NCI-H2107 (cell line): ENCODE results near the gene DISC1.
"Not testable (repeated sequence)": the region's sequence is repeated elsewhere in the genome, so short reads cannot be mapped to it uniquely, and the experiment has no call there.

ENCODE experiments used
- DNase-seq: peaks from one replicate; lab custom pipeline; 2025; lab: John Stamatoyannopoulos, UW

Gene DISC1

DNA sequence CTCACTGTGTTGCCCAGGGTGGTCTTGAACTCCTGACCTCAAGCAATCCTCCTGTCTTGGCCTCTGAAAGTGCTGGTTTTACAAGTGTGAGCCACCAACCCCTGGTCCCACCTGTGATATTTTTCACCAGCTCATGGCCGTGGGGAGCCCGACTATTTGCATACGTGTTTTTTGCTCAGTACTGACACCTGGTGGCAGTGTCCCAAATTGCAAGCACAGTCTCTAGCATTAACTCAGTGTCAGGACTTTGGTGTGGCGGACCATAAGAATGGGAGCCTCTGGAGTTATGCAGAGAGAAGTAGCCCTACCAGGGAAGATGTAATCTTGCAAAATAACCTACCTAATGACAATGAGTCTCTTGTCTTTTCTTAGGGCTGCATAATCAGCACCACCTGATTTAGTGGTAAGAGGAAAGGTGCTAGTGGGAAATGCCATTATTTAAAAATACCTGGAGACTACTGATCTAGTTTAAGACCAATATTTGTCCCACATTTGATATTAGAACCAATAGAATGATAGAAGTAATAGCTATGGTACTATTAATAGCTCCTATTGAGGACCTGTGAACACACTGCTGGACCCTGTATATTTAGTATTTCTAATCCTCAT is 305.4 kb downstream of the DISC1 start:
- no peak for DNase-seq

DNA sequence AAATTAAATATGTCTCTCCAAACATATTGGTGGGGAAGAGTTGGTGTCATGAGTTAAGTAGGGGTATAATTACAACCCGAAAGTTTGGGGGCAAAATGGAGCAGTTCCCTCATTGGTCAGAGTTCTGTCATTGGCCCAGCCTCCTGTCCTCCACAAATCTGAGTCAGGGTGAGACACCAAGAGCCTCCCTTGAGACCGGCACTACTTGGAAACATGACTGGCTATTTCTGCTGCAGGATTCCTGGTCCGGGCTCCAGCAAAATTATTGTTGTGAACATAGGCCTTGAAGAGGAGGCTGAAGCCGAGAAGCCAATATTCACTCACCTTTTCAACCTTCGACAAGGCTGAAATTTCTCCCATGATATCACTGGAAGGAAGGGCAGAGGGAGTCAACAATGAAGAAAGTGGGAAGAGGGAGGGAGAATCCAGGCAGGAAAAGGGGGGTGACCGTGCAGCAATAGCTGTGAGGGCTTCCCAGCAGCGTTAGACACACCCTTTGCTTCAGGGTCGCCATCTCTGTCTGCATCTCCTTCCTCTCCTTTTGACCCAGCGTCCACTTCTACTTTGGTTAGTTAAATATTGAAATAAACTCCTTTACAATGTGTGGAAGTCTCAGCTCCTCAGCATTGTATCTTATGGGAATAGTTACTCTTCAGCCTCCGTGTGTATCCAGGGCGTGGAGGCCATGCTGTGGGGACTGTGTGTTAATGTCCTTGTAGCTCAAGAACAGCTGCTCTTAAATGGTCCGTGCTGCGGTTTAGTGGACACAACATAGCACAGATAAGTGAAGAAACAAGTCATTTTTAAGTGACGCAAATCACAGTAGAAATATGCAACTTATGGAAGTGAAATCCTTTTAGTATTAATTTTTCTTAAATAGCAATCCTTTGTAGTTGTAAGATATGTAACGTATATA is 307.4 kb downstream of the DISC1 start:
- DNase-seq: no peak

DNA sequence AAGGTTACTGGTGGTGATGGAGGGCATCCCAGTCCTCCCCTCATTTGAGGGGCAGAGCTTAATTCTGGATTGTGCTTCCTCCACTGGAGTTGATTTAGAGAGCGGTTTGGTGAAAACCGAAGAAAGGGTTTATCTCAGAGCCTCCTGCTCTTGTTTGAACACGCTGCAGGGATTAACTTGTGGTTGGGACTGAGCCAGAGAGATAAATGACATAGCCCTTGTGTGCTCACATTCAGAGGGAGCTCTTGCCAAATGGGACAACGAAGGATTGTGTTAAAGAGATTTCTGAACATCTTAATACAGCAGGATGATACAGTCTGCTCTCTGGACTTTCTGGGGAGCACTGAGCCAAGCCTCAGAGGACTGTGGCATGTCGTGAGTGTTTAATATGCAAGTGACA is 308.2 kb downstream of the DISC1 start:
- no peak for DNase-seq

DNA sequence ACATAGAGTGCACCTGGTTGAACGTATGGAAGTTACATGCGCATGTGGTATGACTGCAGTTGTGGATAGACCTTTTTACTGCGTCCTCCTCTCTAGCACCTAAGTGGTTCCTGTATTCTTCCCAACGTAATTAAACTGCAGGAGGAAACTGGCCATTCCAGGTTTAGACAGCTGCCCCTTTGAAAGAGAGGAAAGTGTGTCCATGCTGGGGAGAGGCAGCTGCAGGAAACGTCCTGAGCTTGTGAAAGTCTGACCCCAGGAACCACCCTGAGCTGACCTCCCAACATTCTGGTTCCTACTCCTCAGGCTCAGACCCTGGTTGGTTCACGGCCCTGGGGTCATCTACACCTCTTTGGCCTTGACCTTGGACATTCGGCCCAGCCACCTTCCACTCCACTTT is 309.3 kb downstream of the DISC1 start:
- no peak for DNase-seq

DNA sequence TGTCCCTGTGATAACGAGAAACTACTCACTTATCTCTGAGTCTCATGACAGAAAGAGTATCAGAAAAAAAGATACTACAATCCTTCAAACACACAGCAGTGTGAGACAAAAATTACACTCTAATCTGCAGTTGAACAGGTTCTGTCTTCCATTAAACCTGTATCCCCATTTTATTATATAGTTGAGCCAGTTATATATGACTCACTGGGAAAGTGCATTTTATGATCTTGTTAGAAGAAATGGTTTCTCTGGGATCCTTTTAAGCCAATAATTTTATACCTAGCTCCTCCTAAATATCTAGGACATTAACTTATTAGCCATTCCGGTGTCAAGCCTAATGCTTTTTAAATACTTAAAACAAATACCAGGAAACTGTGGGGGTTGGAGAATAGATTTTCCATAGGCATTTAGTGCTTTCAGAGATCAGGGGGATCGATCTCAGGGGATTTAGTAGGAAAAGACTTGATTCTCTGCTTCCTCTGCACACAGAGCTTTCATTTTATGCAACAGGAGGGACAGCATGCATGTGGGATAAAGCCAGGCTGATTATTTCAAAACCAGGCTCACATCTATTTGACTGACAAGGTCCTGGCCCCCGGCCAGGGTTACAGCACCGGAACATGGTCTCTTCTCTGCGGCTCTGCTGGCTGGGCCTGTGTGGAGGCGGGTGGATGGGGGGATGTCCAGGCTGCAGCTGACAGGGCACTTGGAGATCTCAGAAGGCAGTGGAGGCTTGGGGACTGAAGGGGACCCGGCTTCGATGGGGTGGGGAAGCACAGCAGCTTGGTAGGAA is 310.6 kb downstream of the DISC1 start:
- no peak for DNase-seq

DNA sequence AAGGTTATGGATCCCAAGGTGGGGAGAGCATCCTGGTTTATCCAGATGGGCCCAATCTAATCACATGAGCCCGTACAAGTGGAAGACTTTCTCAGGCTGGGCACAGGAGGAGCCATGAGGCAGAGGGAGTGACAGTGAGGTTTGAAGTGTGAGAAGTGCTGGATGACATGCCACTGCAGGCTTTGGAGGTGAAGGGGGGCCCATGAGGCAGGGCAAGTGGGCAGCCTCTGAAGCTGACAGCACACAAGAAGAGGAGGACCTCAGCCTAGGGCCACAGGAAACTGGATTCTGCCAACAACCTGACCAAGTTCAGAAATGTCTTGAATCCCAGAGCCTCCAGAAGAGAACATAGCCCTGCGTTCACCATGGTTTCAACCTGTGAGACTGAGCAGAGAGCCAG is 311.6 kb downstream of the DISC1 start:
- DNase-seq: no peak

DNA sequence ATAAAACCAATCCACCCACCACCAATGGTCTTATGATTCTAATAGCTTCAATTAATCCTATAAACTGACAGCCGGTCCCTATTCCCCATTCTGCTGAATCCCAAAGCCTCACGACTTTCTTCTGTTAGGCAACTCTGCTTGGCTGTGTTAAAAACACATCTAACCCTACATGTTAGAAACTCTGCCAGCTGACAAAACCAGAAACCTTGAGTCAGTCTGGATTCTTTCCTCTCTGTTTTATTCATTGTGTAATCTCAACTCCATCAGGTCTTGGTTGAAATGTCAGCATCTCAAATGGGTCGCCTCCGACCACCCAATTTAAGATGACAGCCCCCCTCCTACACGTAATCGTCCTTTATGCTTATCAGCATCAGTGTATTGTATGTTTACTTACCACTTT is 312.1 kb downstream of the DISC1 start:
- no peak for DNase-seq

DNA sequence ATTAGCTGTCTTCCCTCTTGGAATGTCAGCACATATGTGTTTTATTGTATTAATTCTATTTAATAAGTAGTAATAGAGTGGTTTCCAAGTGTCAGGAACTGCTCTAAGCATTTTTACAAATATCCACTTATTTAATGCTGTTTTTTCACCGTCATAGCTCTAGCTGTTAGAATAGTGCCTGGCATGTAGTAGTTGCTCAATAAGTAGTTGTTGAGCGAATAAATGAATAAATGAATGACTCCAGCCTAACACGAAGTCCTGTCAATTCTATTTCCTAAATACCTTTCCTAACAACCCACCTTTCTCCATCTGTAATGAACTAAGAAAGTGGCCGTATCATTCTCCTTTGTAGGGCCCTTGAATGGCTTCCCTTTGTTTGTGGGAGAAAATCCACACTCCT is 312.5 kb downstream of the DISC1 start:
- no peak for DNase-seq

DNA sequence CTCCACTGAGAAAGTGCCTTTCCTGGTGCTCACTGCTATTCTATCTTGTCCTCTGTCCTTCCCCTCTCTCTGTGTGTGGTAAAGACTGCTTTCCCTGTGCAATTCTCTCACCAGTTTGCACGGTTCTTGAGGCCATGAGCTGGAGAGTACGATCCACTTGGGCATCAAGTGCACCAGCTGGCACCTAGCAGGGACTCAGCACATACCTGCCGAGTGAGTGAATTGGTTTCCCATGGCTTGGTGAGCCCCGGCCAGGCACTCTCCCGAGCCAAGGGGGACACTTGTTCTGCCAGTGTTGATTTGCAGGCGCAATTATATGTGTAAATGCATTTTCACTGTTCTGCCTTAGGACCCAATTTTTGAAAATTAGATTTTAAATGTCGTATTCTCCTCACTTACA is 313.5 kb downstream of the DISC1 start:
- peak; percentile 44 for DNase-seq

DNA sequence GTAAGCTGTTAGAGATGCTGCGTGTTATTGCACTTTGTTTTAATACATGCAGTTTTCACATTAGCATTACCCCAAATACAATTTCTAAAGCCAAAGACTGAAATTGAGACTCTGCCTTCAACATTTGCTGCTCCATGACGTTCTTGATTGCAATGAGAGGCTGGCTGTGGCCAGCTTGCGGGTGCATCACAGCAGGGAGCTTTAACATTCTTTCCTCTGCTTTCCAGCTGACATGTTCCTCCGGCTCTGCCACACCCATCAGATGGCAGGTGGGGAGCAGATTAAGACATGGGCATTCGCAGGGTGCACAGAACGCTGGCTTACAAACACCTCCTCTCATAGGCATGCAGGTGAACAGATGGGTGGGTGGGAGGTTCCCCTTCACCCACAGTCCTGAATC is 314.1 kb downstream of the DISC1 start:
- DNase-seq: peak; percentile 51

DNA sequence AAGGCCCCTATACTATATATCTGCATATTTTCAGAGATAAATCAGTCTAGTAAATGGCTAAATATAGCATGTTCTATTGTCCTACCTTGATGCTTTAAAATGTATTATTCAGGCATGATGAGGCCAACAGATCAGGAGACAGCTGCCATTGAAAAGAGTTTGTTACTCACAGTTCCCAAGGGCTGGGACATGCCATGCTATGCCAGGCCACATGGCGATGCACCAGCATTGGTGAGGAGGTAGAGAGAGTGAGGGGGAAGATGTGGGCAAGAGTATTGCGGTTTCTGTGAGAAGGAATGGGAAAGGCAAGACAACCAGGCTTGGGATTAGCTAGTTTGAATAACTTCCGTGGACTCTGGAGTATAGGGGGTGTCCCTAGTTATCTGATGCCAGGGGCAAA is 316.5 kb downstream of the DISC1 start:
- no peak for DNase-seq

DNA sequence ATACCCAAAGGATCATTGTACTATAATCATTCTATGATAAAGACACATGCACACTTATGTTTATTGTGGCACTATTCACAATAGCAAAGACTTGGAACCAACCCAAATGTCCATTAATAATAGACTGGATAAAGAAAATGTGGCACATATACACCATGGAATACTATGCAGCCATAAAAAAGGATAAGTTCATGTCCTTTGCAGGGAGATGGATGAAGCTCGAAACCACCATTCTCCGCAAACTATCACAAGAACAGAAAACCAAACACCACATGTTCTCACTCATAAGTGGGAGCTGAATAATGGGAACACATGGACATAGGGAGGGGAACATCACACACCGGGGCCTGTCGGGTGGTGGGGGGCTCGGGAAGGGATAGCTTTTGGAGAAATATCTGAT is 321.5 kb downstream of the DISC1 start:
- not testable (repeated sequence) for DNase-seq

DNA sequence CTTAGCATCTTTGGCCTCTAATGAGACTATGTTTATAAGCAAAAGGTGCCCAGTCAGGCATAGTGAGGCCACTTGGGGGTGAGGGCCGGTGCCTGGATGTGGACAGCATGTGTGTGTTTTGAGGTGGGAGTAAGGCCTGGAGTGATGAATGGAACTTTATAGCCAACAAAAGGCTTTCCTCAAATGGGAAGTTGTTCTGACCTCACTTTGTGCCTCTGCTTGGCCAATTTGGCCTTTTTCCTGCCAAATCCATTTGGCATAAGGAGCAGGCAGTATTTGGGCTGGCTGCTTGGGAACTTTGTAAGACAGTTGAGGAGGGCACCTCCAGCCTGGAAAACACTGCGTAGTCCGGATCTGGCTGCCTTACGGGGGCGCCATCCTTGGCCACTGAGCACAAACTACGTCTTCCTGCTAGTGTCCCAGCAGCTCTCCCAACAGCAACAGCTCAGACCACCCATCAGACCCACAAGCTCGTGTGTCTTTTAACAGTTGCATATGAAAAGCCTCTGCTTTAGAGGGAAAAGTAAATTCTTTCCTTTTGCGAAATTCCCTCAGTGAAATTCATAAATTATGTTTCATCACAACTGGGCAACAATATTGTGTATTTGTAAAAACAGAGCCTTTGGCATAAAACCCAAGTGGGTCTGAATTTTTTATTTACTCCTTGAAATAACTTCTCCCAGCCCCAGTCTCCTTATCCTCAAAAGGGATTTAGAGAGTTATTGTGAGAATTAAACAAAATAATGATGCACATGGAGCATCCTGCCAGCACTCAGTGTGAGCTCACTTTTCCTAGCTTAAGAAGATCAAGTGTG is 322.9 kb downstream of the DISC1 start:
- DNase-seq: no peak

DNA sequence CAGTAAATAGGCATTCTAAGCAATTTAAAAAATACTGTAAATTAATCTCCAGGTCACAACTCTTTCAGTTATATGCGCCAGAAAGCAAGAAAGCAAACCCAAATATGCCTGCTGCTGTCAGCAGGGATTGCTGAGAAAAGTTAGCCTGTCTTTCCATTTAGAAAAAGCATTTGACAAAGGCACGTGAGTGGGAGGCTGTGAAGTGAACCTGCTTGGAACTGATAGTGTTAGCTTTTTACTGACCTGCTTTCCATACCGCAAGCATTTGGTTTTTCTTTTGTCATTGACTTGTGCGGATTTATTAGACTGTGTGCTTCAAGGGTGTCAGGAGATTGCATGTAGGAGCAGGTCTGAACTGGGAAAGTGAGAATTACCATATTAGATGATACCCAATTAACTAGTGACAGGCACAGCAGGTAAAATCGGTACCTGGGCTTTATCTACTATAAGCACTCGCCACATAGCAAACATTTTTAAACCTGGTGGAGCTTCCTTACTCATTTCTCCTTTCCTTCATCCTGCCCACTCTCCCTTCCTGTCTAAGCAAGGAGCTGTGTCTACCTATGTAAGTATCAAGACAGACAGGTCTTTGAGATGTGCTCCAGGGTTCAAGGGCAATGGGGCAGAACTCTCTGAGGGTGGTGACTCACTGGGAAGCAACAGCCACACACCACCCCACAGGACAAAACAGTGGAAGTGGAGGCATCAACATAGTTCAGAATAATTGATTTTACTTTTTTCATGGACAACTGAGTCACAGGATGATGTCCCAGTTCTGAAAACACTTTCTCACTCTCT is 323.9 kb downstream of the DISC1 start:
- DNase-seq: no peak

DNA sequence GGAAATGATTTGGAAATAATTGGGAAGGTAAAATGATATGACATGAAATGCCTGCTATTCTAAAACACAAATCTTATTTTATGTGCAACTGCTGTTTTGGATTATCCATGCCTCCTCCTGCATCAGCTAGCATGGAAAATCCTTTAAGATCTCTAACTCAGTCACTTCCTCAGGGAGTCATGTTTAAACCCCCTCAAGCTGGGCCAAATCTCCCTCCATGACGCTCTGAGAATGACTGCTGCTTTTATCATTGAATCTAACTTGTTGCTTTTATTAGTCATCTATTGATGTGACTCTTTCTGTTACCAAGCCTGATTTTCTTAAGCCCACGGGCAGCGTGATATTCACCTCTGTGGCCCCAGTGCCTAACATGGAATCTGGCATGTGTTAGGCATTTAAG is 324.8 kb downstream of the DISC1 start:
- no peak for DNase-seq

DNA sequence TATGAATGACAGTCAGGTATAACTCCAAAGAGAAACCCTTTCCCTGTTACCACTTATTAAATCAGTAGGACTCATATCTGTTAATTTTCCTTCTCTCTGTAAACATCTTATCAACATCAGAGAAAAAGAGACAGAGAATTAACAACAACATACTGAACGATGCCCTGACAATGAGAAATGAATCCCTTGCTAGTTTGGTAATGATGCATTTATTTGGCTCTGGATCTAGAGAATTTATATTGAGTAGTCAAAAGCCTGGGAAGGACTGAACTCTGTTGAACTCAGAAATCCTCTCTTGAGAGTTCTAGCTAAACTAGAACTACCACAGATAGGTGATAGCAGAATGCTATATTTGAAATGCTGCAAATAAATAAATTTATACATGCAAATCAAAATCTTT is 325.6 kb downstream of the DISC1 start:
- no peak for DNase-seq

DNA sequence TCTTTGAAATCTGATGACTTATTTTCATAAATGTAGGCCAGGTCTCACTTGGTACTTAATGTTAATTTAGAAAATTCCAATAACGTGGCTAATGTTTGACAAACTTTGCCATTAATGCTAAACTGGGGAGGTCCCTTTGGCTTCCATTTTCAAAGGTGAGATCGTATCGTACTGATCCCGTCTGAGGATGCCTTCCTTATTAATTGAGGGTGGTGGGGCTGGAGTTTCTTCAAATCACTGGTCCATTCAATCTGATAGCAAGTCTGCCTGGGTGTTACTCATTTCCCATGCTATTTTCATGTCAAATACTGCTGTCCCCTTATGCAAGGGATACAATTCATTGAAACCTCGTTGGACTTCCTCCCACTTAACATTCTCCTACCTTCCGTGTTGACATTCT is 327.1 kb downstream of the DISC1 start:
- DNase-seq: no peak

DNA sequence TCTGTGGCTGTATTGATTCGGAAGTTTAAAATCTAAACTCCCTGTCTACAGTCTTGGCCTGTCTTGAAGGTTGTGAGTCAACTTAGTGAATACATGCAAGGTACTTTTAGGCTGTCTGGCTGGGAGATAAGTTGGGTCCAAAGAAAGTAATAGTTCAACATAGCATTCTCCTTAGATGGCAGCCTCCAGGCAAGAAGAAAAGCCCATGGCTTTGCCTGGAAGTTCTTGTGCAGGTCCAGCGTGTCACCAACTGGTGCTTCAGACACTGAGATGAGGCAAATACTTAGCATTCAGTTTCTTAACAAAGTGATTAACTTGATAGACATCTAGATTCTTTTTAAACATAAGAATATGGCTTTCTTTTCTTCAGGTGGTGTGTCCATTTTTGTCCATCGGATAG is 328.2 kb downstream of the DISC1 start:
- no peak for DNase-seq

DNA sequence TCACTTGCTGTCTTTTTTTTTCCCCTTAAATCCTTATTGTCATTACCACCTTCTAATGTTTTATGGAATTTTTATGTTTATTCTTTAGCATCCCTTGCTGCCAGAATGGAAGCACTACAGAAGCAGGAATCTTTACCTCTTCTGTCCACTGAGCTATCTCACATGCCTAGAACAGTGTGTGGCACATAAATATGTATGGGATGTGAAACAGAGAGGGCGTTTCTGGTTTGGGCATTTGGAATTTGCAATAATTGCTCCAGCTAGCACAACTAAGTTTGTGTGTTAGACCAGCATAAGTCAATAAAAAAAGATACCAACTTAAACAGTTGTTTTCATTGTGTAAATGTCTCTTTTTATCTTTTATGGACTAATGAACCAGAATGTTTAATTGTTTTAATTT is 330.8 kb downstream of the DISC1 start:
- DNase-seq: no peak

DNA sequence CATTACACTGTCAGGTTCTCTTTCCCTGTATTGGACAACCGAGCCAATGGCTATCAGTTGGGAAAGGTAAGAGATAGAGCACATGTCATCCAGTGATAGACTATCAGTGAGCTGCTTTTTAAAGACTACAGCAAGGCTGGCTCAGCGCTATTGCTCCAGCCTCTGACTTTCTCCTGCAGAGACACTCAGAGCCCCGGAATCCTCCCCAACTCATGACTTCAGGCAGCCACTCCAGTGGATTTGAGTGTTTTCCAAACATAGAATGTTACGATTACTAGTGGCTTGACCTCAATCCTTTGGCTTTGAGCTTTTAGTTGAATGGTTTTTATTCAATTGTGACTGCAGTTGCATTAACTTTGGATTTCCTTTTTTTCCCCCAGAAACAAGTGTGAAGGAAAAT is 331.9 kb downstream of the DISC1 start:
- DNase-seq: no peak

DNA sequence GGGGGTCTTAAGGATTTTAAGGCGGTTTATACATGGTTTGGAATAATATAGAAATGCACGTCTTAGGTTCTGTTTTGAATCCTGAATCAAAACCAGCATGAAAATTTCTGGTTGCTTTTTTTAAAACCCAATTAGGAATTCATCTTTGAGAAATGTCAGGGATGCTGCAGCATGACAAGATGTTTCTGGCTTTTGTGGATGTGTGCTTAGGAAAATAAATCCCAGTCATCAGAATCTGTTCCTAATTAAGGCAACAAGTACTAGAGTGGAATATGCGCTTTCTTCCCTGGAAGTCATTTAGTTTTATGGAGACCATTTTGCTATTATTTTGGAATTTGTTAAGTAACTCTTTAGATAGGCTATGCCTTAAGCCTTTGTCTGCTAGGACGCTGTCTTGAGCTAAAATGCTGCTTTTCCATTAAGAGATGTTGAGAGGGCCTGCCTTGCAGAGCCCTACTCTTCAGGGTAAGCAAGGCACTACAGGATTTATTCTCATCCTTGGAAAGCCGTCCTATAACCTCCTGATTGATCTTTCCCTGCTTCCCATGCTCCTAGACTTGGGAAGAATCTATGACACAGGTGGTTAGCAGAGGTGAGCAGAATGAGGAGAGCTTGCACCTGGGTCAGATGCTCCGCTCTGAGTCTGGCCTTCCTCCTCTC is 332.8 kb downstream of the DISC1 start:
- no peak for DNase-seq
